ENCODE data around the gene SLC2A11. TPM values are rescaled to one million over a fixed set of nuclear protein-coding genes. Genes with fewer than 3 reads are reported as not detected.
A peak's percentile ranks its signal among the peaks of the same experiment; 100 is the strongest.

The SLC2A11 gene
- total RNA-seq, 1 donor from 2014 or later: 22.6 TPM

DNA sequence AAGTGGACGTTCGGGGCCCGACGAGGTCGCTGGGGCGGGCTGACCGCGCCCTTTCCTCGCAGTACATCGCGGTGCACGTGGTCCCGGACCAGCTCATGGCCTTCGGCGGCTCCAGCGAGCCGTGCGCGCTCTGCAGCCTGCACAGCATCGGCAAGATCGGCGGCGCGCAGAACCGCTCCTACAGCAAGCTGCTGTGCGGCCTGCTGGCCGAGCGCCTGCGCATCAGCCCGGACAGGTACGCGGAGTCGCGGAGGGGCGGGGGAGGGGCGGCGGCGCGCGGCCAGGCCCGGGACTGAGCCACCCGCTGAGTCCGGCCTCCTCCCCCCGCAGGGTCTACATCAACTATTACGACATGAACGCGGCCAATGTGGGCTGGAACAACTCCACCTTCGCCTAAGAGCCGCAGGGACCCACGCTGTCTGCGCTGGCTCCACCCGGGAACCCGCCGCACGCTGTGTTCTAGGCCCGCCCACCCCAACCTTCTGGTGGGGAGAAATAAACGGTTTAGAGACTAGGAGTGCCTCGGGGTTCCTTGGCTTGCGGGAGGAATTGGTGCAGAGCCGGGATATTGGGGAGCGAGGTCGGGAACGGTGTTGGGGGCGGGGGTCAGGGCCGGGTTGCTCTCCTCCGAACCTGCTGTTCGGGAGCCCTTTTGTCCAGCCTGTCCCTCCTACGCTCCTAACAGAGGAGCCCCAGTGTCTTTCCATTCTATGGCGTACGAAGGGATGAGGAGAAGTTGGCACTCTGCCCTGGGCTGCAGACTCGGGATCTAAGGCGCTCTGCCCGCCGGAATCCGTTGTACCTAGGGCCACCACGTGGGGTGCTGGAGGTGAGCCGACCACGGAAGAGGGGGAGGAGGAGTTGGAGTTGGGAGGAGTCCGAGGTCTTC, 37.3 kb downstream of the SLC2A11 start:
- TF ChIP-seq, protein P1, sequence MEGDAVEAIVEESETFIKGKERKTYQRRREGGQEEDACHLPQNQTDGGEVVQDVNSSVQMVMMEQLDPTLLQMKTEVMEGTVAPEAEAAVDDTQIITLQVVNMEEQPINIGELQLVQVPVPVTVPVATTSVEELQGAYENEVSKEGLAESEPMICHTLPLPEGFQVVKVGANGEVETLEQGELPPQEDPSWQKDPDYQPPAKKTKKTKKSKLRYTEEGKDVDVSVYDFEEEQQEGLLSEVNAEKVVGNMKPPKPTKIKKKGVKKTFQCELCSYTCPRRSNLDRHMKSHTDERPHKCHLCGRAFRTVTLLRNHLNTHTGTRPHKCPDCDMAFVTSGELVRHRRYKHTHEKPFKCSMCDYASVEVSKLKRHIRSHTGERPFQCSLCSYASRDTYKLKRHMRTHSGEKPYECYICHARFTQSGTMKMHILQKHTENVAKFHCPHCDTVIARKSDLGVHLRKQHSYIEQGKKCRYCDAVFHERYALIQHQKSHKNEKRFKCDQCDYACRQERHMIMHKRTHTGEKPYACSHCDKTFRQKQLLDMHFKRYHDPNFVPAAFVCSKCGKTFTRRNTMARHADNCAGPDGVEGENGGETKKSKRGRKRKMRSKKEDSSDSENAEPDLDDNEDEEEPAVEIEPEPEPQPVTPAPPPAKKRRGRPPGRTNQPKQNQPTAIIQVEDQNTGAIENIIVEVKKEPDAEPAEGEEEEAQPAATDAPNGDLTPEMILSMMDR (IDR thresholded peaks at IDR 0.05): peak; percentile 32
- no peaks in the 10 kb centered on the region for H3K9me3 Mint-ChIP-seq (ENCODE audit: unreplicated experiment)
- H3K27me3 Mint-ChIP-seq (ENCODE audit: unreplicated experiment): no peaks in the 10 kb centered on the region
- H3K27ac Mint-ChIP-seq (ENCODE audit: unreplicated experiment): peak overlapping the region; percentile 97
- peaks cover 24% of the 10 kb centered on the region for H3K4me1 Mint-ChIP-seq (ENCODE audit: unreplicated experiment)
- H3K4me3 Mint-ChIP-seq (ENCODE audit: unreplicated experiment): peak overlapping the region; percentile 92
- peaks cover 7% of the 10 kb centered on the region for H3K36me3 Mint-ChIP-seq (ENCODE audit: unreplicated experiment)
- DNase-seq (ENCODE audit: extremely low spot score, unreplicated experiment): no peak

DNA sequence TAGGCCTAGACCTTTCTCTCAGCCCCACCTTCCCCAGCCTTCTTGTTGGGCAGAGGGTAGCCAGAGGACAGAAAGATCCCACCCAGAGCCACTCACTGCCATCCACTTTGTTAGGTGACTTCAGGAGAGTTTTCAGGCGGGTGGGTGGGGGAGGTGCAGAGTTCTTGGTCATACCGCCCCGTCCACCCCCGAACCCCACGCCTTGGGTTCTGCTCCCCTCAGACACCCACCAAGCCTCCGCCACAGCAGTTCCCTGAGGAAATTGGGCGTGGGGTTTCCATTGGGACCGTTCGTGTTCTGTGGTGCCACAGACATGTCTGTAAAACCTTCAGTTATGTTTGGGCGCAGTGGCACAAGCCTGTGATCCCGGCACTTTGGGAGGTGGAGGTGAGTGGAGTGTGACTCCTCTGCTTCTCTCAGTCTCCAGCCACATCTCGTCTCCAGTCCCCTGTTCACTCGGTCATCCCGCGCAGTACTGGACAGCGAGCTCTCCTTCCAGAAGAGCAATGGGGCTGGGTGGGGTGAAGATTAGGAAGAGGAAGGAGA, 38.0 kb downstream of the SLC2A11 start:
- Mint-ChIP-seq H3K4me1 (ENCODE audit: unreplicated experiment) (peaks cover 24% of the 10 kb centered on the region), H3K36me3 (ENCODE audit: unreplicated experiment) (peaks cover 12% of the 10 kb centered on the region), H3K9me3 (ENCODE audit: unreplicated experiment) (peaks cover 3% of the 10 kb centered on the region), H3K27ac (ENCODE audit: unreplicated experiment) (peak overlapping the region; percentile 97), H3K27me3 (ENCODE audit: unreplicated experiment) (no peaks in the 10 kb centered on the region), H3K4me3 (ENCODE audit: unreplicated experiment) (peak overlapping the region; percentile 92)
- TF ChIP-seq, protein P1 (IDR thresholded peaks at IDR 0.05): no peak
- DNase-seq (ENCODE audit: extremely low spot score, unreplicated experiment): no peak

DNA sequence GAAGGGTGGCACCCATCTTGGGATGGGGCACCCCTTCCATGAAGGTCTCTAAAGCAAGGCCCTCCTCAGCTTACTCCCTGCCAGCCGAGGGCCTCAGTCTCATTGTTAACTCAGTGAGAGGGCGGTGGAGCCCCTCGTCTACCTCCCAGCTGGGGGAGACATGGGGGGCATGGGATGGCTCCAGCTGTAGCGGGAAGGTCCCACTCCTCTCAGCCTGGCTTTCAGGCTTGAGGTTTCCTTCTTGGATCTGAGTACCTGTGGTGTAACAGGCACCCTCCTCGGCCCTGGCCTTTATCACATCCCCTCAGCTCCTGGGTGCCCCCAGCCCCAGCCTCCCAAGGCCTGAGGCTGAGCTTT, 38.5 kb downstream of the SLC2A11 start:
- H3K27me3 Mint-ChIP-seq (ENCODE audit: unreplicated experiment): no peaks in the 10 kb centered on the region
- TF ChIP-seq, protein P1 (IDR thresholded peaks at IDR 0.05): no peak
- DNase-seq (ENCODE audit: extremely low spot score, unreplicated experiment): no peak
- peaks cover 24% of the 10 kb centered on the region for H3K4me1 Mint-ChIP-seq (ENCODE audit: unreplicated experiment)
- no peak overlapping the region for H3K27ac Mint-ChIP-seq (ENCODE audit: unreplicated experiment)
- H3K9me3 Mint-ChIP-seq (ENCODE audit: unreplicated experiment): peaks cover 4% of the 10 kb centered on the region
- peaks cover 15% of the 10 kb centered on the region for H3K36me3 Mint-ChIP-seq (ENCODE audit: unreplicated experiment)
- H3K4me3 Mint-ChIP-seq (ENCODE audit: unreplicated experiment): peak overlapping the region; percentile 92

DNA sequence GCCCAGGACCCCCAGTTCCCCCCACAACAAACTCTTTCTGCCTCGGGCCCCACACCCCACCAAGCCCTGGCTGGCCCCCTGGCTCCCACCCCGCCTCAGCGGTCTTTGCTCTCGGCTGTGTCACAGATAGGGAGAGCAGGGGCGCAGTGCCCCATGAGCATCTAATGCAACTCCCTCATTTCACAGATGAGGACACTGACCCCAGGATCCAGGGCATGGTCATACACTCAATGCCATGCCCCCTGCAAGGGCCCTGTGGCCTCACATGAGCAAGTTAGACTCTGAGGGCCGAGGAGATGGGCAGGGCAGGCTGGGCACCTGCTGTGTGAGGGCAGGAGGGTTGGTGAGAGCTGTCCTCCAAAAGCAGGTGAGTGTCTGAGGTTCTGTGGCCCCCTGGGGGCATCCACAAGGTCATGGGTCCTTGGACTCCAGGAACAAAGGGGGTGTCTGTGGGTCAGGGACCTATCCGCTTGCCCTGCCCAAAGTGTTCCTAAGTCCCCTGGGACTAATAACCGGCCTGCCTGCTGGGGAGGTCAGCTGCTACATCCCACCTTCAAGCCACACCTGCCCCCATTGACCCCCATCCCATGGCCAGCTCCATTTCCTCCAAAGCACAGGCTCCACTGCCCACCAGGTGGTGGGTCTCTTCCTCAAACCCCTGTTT, 39.0 kb downstream of the SLC2A11 start:
- Mint-ChIP-seq H3K9me3 (ENCODE audit: unreplicated experiment) (peaks cover 4% of the 10 kb centered on the region), H3K4me1 (ENCODE audit: unreplicated experiment) (peaks cover 24% of the 10 kb centered on the region), H3K4me3 (ENCODE audit: unreplicated experiment) (peak overlapping the region; percentile 53), H3K27me3 (ENCODE audit: unreplicated experiment) (no peaks in the 10 kb centered on the region), H3K27ac (ENCODE audit: unreplicated experiment) (no peak overlapping the region), H3K36me3 (ENCODE audit: unreplicated experiment) (peaks cover 17% of the 10 kb centered on the region)
- TF ChIP-seq, protein P1 (IDR thresholded peaks at IDR 0.05): no peak
- DNase-seq (ENCODE audit: extremely low spot score, unreplicated experiment): no peak

DNA sequence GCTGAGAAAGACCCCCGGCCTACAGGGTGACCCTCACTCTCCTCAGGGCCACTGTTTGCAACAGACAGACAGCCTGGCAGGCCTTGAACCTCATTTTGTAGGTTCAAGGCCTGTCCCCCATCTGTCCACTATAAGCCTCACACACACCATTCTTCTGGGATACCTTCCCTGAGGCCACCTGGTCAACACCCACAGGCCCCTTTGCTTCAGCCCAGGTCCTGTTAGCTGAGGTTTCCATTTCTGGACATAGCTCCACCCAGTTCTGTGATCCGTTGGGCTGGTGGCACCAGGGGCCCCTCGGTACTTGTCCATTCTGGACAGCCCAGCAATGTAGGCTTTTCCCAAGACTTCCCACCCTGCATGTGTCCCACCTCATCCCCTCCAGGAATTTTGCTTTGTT, 39.6 kb downstream of the SLC2A11 start:
- Mint-ChIP-seq H3K27ac (ENCODE audit: unreplicated experiment) (no peak overlapping the region), H3K4me1 (ENCODE audit: unreplicated experiment) (peaks cover 24% of the 10 kb centered on the region), H3K27me3 (ENCODE audit: unreplicated experiment) (no peaks in the 10 kb centered on the region), H3K4me3 (ENCODE audit: unreplicated experiment) (peak overlapping the region; percentile 53), H3K9me3 (ENCODE audit: unreplicated experiment) (peaks cover 4% of the 10 kb centered on the region), H3K36me3 (ENCODE audit: unreplicated experiment) (peaks cover 17% of the 10 kb centered on the region)
- TF ChIP-seq, protein P1 (IDR thresholded peaks at IDR 0.05): no peak
- DNase-seq (ENCODE audit: extremely low spot score, unreplicated experiment): no peak
